K562 (cell line): ENCODE results near the gene HOXB6. TPM values are rescaled to one million over a fixed set of nuclear protein-coding genes. Genes with fewer than 3 reads are reported as not detected.

ENCODE experiments used
- CBX3 ChIP-seq, 2 experiments: IDR thresholded peaks; 1 replicate in 1 of 2; 2 replicates in 1 of 2; pipeline ENCODE4 v1.6.1; 2012; ENCODE audit warnings: inconsistent platforms in 2 of 2, low read length in 2 of 2, borderline replicate concordance in 1 of 2, control low read depth in 1 of 2
- POLR3A ChIP-seq: IDR thresholded peaks from 2 replicates; pipeline ENCODE4 v1.6.1; 2011; ENCODE audit warnings: borderline replicate concordance, mild to moderate bottlenecking, moderate library complexity; ENCODE audit not compliant: insufficient read length, insufficient read depth; ENCODE audit errors: extremely low read depth
- ZFP30 ChIP-seq: fragments of 250-450 bp; sonication (Bioruptor Pico); IDR thresholded peaks from 2 replicates; pipeline ENCODE4 v1.8.0; 2022; ENCODE audit warnings: moderate library complexity, mild to moderate bottlenecking, inconsistent platforms, borderline replicate concordance
- ZNF347 ChIP-seq: fragments of 450-650 bp; formaldehyde crosslinking; IDR thresholded peaks from 2 replicates; pipeline ENCODE4 v1.4.0; 2020; ENCODE audit warnings: low read depth, mild to moderate bottlenecking, moderate library complexity
- ZNF41 ChIP-seq: fragments of 250-450 bp; sonication (Bioruptor Pico); conservative IDR thresholded peaks from 2 replicates; pipeline ENCODE4 v1.4.0; 2020; ENCODE audit warnings: mild to moderate bottlenecking
- polyA plus RNA-seq, 8 experiments: library from polyadenylated mRNA; depleted of rRNA in 4 of 8; stranded (reverse) in 5 of 8; unstranded in 3 of 8; fragments of >200 nt; fragmentation: Nextera tagmentation in 2 of 8; fragmentation: Illumina TruSeq in 1 of 8; extraction: Ambion mirVana in 2 of 8; extraction: Trizol in 1 of 8; gene quantifications; 2 replicates each; pipeline versions ENCODE4 v1.2.1 to v1.2.3, GENCODE V29; 2011 to 2014; ENCODE audit warnings: inconsistent platforms in 1 of 8, missing spikeins in 1 of 8
- total RNA-seq, 7 experiments: library from RNA; depleted of rRNA in 6 of 7; stranded (reverse); fragments of >200 nt in 6 of 7; fragmentation: Illumina TruSeq in 2 of 7; extraction: Trizol in 2 of 7; gene quantifications; 2 replicates each; pipeline versions ENCODE4 v1.2.1 to v1.2.3, GENCODE V29; 2011 to 2021; ENCODE audit warnings: low replicate concordance in 1 of 7
- TF ChIP-seq, protein P1 (sequence below): IDR thresholded peaks from 2 replicates; pipeline ENCODE4 v1.6.1; 2016; ENCODE audit warnings: missing genetic modification characterization, missing compliant biosample characterization
- TF ChIP-seq, protein P2 (sequence below), 2 experiments: fragments of 450-650 bp; formaldehyde crosslinking in 1 of 2; IDR thresholded peaks; 2 replicates each; pipeline versions ENCODE4 v1.4.0 to v1.6.1; 2014 to 2020; ENCODE audit warnings: mild to moderate bottlenecking in 2 of 2, borderline replicate concordance in 1 of 2, low read depth in 1 of 2
- TF ChIP-seq, protein P3 (sequence below), 2 experiments: fragments of 450-650 bp in 1 of 2; sonication (generic) in 1 of 2; formaldehyde crosslinking in 1 of 2; IDR thresholded peaks in 1 of 2; conservative IDR thresholded peaks in 1 of 2; 2 replicates each; pipeline versions ENCODE4 v1.6.1 to v1.8.1; 2016 to 2023; ENCODE audit warnings: mild to moderate bottlenecking in 2 of 2, moderate library complexity in 2 of 2, inconsistent platforms in 1 of 2, missing genetic modification reagents in 1 of 2
- TF ChIP-seq, protein P4 (sequence below), 2 experiments: fragments of 450-650 bp; IDR thresholded peaks; 2 replicates each; pipeline ENCODE4 v1.6.1; 2018; ENCODE audit warnings: mild to moderate bottlenecking in 2 of 2, low read depth in 1 of 2; ENCODE audit not compliant: partially characterized antibody in 2 of 2

The HOXB6 gene
- total and polyA plus RNA-seq, 9 of the 15 experiments (the other 6 are each of a cell fraction or from before 2014, with no cell fraction given): 1.2 to 14.8 (median 4.9) TPM

DNA sequence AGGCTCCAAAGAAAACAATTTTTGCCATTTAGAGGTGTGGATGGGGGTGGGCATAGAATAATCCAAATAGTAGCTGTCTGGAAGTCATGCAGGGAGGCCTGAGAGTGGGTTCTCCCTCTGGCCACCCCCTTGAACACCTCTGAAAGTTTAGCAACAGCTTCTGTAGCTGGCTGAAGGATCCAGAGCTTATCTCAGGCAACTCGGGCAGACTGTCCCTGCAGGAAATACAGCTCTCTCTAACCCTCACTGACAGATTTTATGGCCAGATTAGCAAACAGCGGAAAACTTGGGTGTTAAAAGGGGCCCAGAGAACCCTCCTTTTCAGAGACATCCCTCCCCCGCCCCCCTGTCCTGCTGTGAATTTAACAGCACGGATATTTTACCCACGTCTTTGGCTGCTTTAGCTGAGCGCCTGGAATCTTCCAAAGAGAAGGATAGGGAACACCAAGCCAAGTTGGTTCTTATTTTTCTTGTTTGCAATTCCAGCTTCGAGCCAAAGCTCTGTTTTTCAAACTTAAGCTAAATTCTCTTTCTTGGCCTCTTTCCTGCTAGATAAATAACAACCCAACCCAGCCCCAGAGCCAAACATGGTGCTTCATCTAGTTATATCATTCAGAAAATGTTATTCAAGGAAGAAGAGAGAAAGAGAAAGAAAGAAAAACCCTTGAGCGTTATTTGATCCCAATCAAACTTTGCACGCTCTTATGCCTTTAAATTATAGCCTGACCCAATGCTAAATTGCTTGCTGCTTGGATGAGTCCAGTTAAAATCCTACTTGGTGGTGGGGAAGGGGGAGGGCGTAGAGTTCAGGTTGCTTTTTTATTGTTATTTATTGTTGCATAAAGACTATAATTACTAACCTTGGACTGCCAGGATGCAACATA, 57.6 kb downstream of the HOXB6 start (continued):
- TF ChIP-seq, protein P1, sequence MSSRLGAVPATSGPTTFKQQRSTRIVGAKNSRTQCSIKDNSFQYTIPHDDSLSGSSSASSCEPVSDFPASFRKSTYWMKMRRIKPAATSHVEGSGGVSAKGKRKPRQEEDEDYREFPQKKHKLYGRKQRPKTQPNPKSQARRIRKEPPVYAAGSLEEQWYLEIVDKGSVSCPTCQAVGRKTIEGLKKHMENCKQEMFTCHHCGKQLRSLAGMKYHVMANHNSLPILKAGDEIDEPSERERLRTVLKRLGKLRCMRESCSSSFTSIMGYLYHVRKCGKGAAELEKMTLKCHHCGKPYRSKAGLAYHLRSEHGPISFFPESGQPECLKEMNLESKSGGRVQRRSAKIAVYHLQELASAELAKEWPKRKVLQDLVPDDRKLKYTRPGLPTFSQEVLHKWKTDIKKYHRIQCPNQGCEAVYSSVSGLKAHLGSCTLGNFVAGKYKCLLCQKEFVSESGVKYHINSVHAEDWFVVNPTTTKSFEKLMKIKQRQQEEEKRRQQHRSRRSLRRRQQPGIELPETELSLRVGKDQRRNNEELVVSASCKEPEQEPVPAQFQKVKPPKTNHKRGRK (tag): no peak
- no peak for TF ChIP-seq ZFP30
- TF ChIP-seq, protein P2, sequence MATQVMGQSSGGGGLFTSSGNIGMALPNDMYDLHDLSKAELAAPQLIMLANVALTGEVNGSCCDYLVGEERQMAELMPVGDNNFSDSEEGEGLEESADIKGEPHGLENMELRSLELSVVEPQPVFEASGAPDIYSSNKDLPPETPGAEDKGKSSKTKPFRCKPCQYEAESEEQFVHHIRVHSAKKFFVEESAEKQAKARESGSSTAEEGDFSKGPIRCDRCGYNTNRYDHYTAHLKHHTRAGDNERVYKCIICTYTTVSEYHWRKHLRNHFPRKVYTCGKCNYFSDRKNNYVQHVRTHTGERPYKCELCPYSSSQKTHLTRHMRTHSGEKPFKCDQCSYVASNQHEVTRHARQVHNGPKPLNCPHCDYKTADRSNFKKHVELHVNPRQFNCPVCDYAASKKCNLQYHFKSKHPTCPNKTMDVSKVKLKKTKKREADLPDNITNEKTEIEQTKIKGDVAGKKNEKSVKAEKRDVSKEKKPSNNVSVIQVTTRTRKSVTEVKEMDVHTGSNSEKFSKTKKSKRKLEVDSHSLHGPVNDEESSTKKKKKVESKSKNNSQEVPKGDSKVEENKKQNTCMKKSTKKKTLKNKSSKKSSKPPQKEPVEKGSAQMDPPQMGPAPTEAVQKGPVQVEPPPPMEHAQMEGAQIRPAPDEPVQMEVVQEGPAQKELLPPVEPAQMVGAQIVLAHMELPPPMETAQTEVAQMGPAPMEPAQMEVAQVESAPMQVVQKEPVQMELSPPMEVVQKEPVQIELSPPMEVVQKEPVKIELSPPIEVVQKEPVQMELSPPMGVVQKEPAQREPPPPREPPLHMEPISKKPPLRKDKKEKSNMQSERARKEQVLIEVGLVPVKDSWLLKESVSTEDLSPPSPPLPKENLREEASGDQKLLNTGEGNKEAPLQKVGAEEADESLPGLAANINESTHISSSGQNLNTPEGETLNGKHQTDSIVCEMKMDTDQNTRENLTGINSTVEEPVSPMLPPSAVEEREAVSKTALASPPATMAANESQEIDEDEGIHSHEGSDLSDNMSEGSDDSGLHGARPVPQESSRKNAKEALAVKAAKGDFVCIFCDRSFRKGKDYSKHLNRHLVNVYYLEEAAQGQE (IDR thresholded peaks at IDR 0.05; ENCODE audit: borderline replicate concordance): no peak; the same call in 1 of the 2 replicates
- TF ChIP-seq, protein P2 (CRISPR knock-in tag; IDR thresholded peaks at IDR 0.05; ENCODE audit: low read depth): no peak
- TF ChIP-seq, protein P3, sequence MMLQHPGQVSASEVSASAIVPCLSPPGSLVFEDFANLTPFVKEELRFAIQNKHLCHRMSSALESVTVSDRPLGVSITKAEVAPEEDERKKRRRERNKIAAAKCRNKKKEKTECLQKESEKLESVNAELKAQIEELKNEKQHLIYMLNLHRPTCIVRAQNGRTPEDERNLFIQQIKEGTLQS (IDR thresholded peaks at IDR 0.05): no peak
- TF ChIP-seq, protein P3 (CRISPR knock-in tag; conservative IDR thresholded peaks at IDR 0.05): no peak
- no peak for TF ChIP-seq ZNF347 (CRISPR knock-in tag)
- no peak; a peak in 1 of 3 replicates for TF ChIP-seq CBX3 (IDR thresholded peaks at IDR 0.05; ENCODE audit: borderline replicate concordance in 1 of 2, low read length in 2 of 2)
- TF ChIP-seq, protein P4, sequence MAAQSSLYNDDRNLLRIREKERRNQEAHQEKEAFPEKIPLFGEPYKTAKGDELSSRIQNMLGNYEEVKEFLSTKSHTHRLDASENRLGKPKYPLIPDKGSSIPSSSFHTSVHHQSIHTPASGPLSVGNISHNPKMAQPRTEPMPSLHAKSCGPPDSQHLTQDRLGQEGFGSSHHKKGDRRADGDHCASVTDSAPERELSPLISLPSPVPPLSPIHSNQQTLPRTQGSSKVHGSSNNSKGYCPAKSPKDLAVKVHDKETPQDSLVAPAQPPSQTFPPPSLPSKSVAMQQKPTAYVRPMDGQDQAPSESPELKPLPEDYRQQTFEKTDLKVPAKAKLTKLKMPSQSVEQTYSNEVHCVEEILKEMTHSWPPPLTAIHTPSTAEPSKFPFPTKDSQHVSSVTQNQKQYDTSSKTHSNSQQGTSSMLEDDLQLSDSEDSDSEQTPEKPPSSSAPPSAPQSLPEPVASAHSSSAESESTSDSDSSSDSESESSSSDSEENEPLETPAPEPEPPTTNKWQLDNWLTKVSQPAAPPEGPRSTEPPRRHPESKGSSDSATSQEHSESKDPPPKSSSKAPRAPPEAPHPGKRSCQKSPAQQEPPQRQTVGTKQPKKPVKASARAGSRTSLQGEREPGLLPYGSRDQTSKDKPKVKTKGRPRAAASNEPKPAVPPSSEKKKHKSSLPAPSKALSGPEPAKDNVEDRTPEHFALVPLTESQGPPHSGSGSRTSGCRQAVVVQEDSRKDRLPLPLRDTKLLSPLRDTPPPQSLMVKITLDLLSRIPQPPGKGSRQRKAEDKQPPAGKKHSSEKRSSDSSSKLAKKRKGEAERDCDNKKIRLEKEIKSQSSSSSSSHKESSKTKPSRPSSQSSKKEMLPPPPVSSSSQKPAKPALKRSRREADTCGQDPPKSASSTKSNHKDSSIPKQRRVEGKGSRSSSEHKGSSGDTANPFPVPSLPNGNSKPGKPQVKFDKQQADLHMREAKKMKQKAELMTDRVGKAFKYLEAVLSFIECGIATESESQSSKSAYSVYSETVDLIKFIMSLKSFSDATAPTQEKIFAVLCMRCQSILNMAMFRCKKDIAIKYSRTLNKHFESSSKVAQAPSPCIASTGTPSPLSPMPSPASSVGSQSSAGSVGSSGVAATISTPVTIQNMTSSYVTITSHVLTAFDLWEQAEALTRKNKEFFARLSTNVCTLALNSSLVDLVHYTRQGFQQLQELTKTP (IDR thresholded peaks at IDR 0.05; ENCODE audit: low read depth in 1 of 2, partially characterized antibody in 2 of 2): peak; percentile 29 to 49
- no peak for TF ChIP-seq POLR3A
- TF ChIP-seq ZNF41 (CRISPR knock-in tag): no peak
